Measurements from ENCODE around the gene SH2D7. TPM values are rescaled to one million over a fixed set of nuclear protein-coding genes. Genes with fewer than 3 reads are reported as not detected.

The SH2D7 gene
- total RNA-seq, 1 experiment from 2014 or later = not detected

- no peaks in the 10 kb centered on the region for H3K27me3 ChIP-seq (replicated peaks; ENCODE audit: insufficient read depth, low read depth, low read length, poor library complexity)
- intact Hi-C loops (cut with micrococcal nuclease; ENCODE audit: unreplicated experiment) = loop anchor here (2.0 kb wide), 1 partner anchor 82 kb away; no protein-coding TSS in a partner anchor
- POLR2A ChIA-PET (ENCODE audit: low non-redundant PET) = interaction anchor here (0.6 kb wide), 1 partner anchor 8 kb away, joined by 5 read pairs; no protein-coding TSS in a partner anchor
These were observed 20.2 kb downstream of the SH2D7 start for GRCh38 chr15:78112551-78112950.

GRCh38 chr15:78120523-78120922 is 28.2 kb downstream of the SH2D7 start:
- ChIA-PET POLR2A (ENCODE audit: low non-redundant PET) (interaction anchor here (0.5 kb wide), 1 partner anchor 30 kb away, joined by 3 read pairs; no protein-coding TSS in a partner anchor), CTCF (no interaction called here)
- H3K4me1 ChIP-seq (ENCODE audit: insufficient read depth, low read length, poor library complexity, severe bottlenecking) = no peaks in the 10 kb centered on the region
- intact Hi-C loops (cut with micrococcal nuclease; ENCODE audit: unreplicated experiment) = no loop called here
- no peak overlapping the region for H3K4me3 ChIP-seq (ENCODE audit: low read depth, low read length, poor library complexity, severe bottlenecking)
- no peaks in the 10 kb centered on the region for H3K27me3 ChIP-seq (replicated peaks; ENCODE audit: insufficient read depth, low read depth, low read length, poor library complexity)
- H3K36me3 ChIP-seq (ENCODE audit: insufficient read depth, low read length, poor library complexity, severe bottlenecking) = no peaks in the 10 kb centered on the region
- BruUV-seq (replicated peaks) = no TSS peak
- no peak overlapping the region for H3K27ac ChIP-seq (ENCODE audit: low read depth, low read length, poor library complexity, severe bottlenecking)
- TF ChIP-seq CTCF (conservative IDR thresholded peaks at IDR 0.05; ENCODE audit: low read depth, low read length) (no peak), EZH2 (IDR thresholded peaks at IDR 0.05; ENCODE audit: borderline replicate concordance, low read depth, low read length, poor library complexity, severe bottlenecking) (no peak)
- H3K9me3 ChIP-seq (ENCODE audit: low read depth, low read length, poor library complexity, severe bottlenecking) = no peaks in the 10 kb centered on the region
- DNase-seq (ENCODE audit: low spot score) = no peak

More at GRCh38 chr15:78112551-78112950, 20.2 kb downstream of the SH2D7 start:
- no peak overlapping the region for H3K27ac ChIP-seq (ENCODE audit: low read depth, low read length, poor library complexity, severe bottlenecking)
- TF ChIP-seq CTCF (conservative IDR thresholded peaks at IDR 0.05; ENCODE audit: low read depth, low read length) = no peak
- H3K4me1 ChIP-seq (ENCODE audit: insufficient read depth, low read length, poor library complexity, severe bottlenecking) = no peaks in the 10 kb centered on the region
- BruUV-seq (replicated peaks) = no TSS peak
- CTCF ChIA-PET = interaction anchor here (0.7 to 1.2 kb wide), 7 partner anchors 83 to 471 kb away, joined by 3 to 7 read pairs (median 3); no protein-coding TSS in a partner anchor
- no peaks in the 10 kb centered on the region for H3K9me3 ChIP-seq (ENCODE audit: low read depth, low read length, poor library complexity, severe bottlenecking)
- no peak for DNase-seq (ENCODE audit: low spot score)
- H3K4me3 ChIP-seq (ENCODE audit: low read depth, low read length, poor library complexity, severe bottlenecking) = no peak overlapping the region
- no peaks in the 10 kb centered on the region for H3K36me3 ChIP-seq (ENCODE audit: insufficient read depth, low read length, poor library complexity, severe bottlenecking)

- ChIA-PET POLR2A (ENCODE audit: low non-redundant PET) (no interaction called here), CTCF (interaction anchor here (0.6 kb wide), 1 partner anchor 21 kb away, joined by 3 read pairs; no protein-coding TSS in a partner anchor)
- H3K27me3 ChIP-seq (replicated peaks; ENCODE audit: insufficient read depth, low read depth, low read length, poor library complexity) = no peaks in the 10 kb centered on the region
- H3K9me3 ChIP-seq (ENCODE audit: low read depth, low read length, poor library complexity, severe bottlenecking) = no peaks in the 10 kb centered on the region
- no peak for TF ChIP-seq EZH2 (IDR thresholded peaks at IDR 0.05; ENCODE audit: borderline replicate concordance, low read depth, low read length, poor library complexity, severe bottlenecking)
- no peak for TF ChIP-seq CTCF (conservative IDR thresholded peaks at IDR 0.05; ENCODE audit: low read depth, low read length)
- H3K4me1 ChIP-seq (ENCODE audit: insufficient read depth, low read length, poor library complexity, severe bottlenecking) = no peaks in the 10 kb centered on the region
- H3K36me3 ChIP-seq (ENCODE audit: insufficient read depth, low read length, poor library complexity, severe bottlenecking) = no peaks in the 10 kb centered on the region
- intact Hi-C loops (cut with micrococcal nuclease; ENCODE audit: unreplicated experiment) = no loop called here
- BruUV-seq (replicated peaks) = no TSS peak
- no peak overlapping the region for H3K4me3 ChIP-seq (ENCODE audit: low read depth, low read length, poor library complexity, severe bottlenecking)
- no peak overlapping the region for H3K27ac ChIP-seq (ENCODE audit: low read depth, low read length, poor library complexity, severe bottlenecking)
- no peak for DNase-seq (ENCODE audit: low spot score)
These were observed 32.9 kb downstream of the SH2D7 start for GRCh38 chr15:78125267-78125666.
